IMR-90 (cell line): ENCODE measurements around the gene GCGR. TPM values are rescaled to one million over a fixed set of nuclear protein-coding genes. Genes with fewer than 3 reads are reported as not detected.

Source experiments
- ATAC-seq: fragments of 200-7000 bp; cut with Tn5 transposase; 2 replicates; pipeline ENCODE4 v1.9.1; 2020; ENCODE audit warnings: low read depth, mild to moderate bottlenecking, moderate library complexity
- BruUV-seq: library from RNA; stranded (reverse); fragments of 400-500 nt; replicated peaks from 2 replicates; lab custom pipeline; 2021; lab: Mats Ljungman, UMichigan
- CTCF ChIA-PET: fragments of 300-600 bp; formaldehyde crosslinking; extraction: SDS; loops from one replicate; lab custom pipeline; 2021; ENCODE audit warnings: antibody characterized with exemption; lab: Yijun Ruan, JAX
- POLR2A ChIA-PET: fragments of 300-600 bp; sonication (Branson Sonifier 250); formaldehyde crosslinking; loops from one replicate; lab custom pipeline; 2022; ENCODE audit warnings: antibody characterized with exemption; ENCODE audit not compliant: unreplicated experiment; lab: Charles Lee
- DNase-seq: peaks from one replicate; pipeline ENCODE4 v3.0.0; 2013
- H2AFZ ChIP-seq: replicated peaks from 2 replicates; pipeline ENCODE3; 2013; ENCODE audit warnings: low read length, mild to moderate bottlenecking; ENCODE audit not compliant: poor library complexity
- H2AK5ac ChIP-seq: 2 replicates; pipeline ENCODE4 v1.6.1; 2013; ENCODE audit warnings: low read depth, low read length, inconsistent platforms
- H2AK9ac ChIP-seq: replicated peaks from 2 replicates; pipeline ENCODE3; 2013; ENCODE audit warnings: mild to moderate bottlenecking, low read depth, low read length, moderate library complexity; ENCODE audit not compliant: poor library complexity
- H2BK120ac ChIP-seq: 2 replicates; pipeline ENCODE4 v1.6.1; 2013; ENCODE audit warnings: low read depth, low read length, inconsistent platforms
- H2BK15ac ChIP-seq: 3 replicates; pipeline ENCODE4 v1.6.1; 2013; ENCODE audit warnings: low read depth, low read length, inconsistent platforms
- H2BK20ac ChIP-seq: 2 replicates; pipeline ENCODE4 v1.6.1; 2013; ENCODE audit warnings: low read depth, mild to moderate bottlenecking, inconsistent platforms, low read length, moderate library complexity
- H2BK5ac ChIP-seq: 2 replicates; pipeline ENCODE4 v1.6.1; 2013; ENCODE audit warnings: mild to moderate bottlenecking, low read depth, low read length, inconsistent platforms; ENCODE audit not compliant: poor library complexity, severe bottlenecking
- H3K14ac ChIP-seq: replicated peaks from 2 replicates; pipeline ENCODE4 v1.6.1; 2013; ENCODE audit warnings: low read depth, low read length, inconsistent platforms
- H3K18ac ChIP-seq: 2 replicates; pipeline ENCODE4 v1.6.1; 2013; ENCODE audit warnings: low read depth, low read length, control low read depth
- H3K23ac ChIP-seq: 2 replicates; pipeline ENCODE4 v1.6.1; 2013; ENCODE audit warnings: low read depth, low read length, inconsistent platforms
- H3K27ac ChIP-seq: 2 replicates; pipeline ENCODE4 v1.5.1; 2013; ENCODE audit warnings: mild to moderate bottlenecking, control low read depth, low read length; ENCODE audit not compliant: insufficient read depth
- H3K27me3 ChIP-seq: 2 replicates; pipeline ENCODE4 v1.6.1; 2013; ENCODE audit warnings: low read length; ENCODE audit not compliant: control insufficient read depth, insufficient read depth
- H3K36me3 ChIP-seq: 2 replicates; pipeline ENCODE4 v1.6.1; 2013; ENCODE audit warnings: low read length, mixed read lengths; ENCODE audit not compliant: control insufficient read depth, insufficient read depth
- H3K4ac ChIP-seq: 2 replicates; pipeline ENCODE4 v1.6.1; 2013; ENCODE audit warnings: low read depth, low read length, inconsistent platforms
- H3K4me1 ChIP-seq: 2 replicates; pipeline ENCODE4 v1.6.1; 2013; ENCODE audit warnings: low read length, mixed read lengths; ENCODE audit not compliant: control insufficient read depth, insufficient read depth
- H3K4me2 ChIP-seq: 2 replicates; pipeline ENCODE4 v1.6.1; 2013; ENCODE audit warnings: low read depth, mild to moderate bottlenecking, control low read depth, low read length, moderate library complexity
- H3K4me3 ChIP-seq: 2 replicates; pipeline ENCODE4 v1.5.1; 2013; ENCODE audit warnings: low read depth, mild to moderate bottlenecking, control low read depth, low read length, moderate library complexity; ENCODE audit not compliant: insufficient read depth
- H3K56ac ChIP-seq: 2 replicates; pipeline ENCODE4 v1.6.1; 2013; ENCODE audit warnings: low read length, inconsistent platforms; ENCODE audit not compliant: insufficient read depth; ENCODE audit errors: extremely low read depth
- H3K79me1 ChIP-seq, 2 experiments: 2 replicates each; pipeline ENCODE4 v1.6.1; 2013; ENCODE audit warnings: low read length in 2 of 2, inconsistent platforms in 1 of 2, low read depth in 1 of 2
- H3K9ac ChIP-seq: 2 replicates; pipeline ENCODE4 v1.6.1; 2013; ENCODE audit warnings: low read depth, low read length, control low read depth
- H3K9me1 ChIP-seq: 2 replicates; pipeline ENCODE4 v1.6.1; 2013; ENCODE audit warnings: low read length, inconsistent platforms; ENCODE audit not compliant: insufficient read depth
- H3K9me3 ChIP-seq: 2 replicates; pipeline ENCODE4 v1.6.1; 2013; ENCODE audit warnings: low read length; ENCODE audit not compliant: control insufficient read depth, insufficient read depth
- H4K20me1 ChIP-seq: 2 replicates; pipeline ENCODE4 v1.6.1; 2013; ENCODE audit warnings: low read length, inconsistent platforms; ENCODE audit not compliant: insufficient read depth
- H4K5ac ChIP-seq: 2 replicates; pipeline ENCODE4 v1.6.1; 2013; ENCODE audit warnings: mild to moderate bottlenecking, low read depth, low read length, control low read depth
- H4K8ac ChIP-seq, 2 experiments: 2 replicates each; pipeline ENCODE4 v1.6.1; 2013; ENCODE audit warnings: low read depth in 2 of 2, low read length in 2 of 2, control low read depth in 1 of 2, inconsistent platforms in 1 of 2
- H4K91ac ChIP-seq: 2 replicates; pipeline ENCODE4 v1.6.1; 2013; ENCODE audit warnings: low read depth, low read length, inconsistent platforms; ENCODE audit not compliant: insufficient read depth
- CEBPB ChIP-seq: IDR thresholded peaks from 2 replicates; pipeline ENCODE4 v1.6.1; 2012; ENCODE audit warnings: low read depth, low read length, improper control_type of control experiment
- MAFK ChIP-seq: IDR thresholded peaks from 2 replicates; pipeline ENCODE4 v1.6.1; 2012; ENCODE audit warnings: low read depth, low read length, improper control_type of control experiment
- MXI1 ChIP-seq: IDR thresholded peaks from 2 replicates; pipeline ENCODE4 v1.6.1; 2012; ENCODE audit warnings: low read depth, mild to moderate bottlenecking, low read length, moderate library complexity, borderline replicate concordance
- RFX5 ChIP-seq: IDR thresholded peaks from 2 replicates; pipeline ENCODE4 v1.8.0; 2012; ENCODE audit warnings: low read depth, mild to moderate bottlenecking, low read length, moderate library complexity
- WGBS, 2 experiments: methylation state at CpG; one replicate each; pipeline versions ENCODE4 v1.1.5 to v1.1.7; 2013; ENCODE audit warnings: missing lambda C conversion rate in 2 of 2; ENCODE audit not compliant: insufficient read length in 1 of 2; ENCODE audit errors: extremely low coverage in 2 of 2; 5-methylcytosine and 5-hydroxymethylcytosine counted together
- dilution Hi-C: fragments of 300-500 bp; cut with HindIII; formaldehyde crosslinking; loops from one replicate; pipeline ENCODE4 v1.14.3; 2018; ENCODE audit warnings: low sequenced_read_pairs; ENCODE audit not compliant: unreplicated experiment
- in situ Hi-C: fragments of 300-500 bp; cut with MboI; formaldehyde crosslinking; loops from 3 replicates; pipeline ENCODE4 v1.14.3; 2019; ENCODE audit warnings: low sequenced_read_pairs, inconsistent platforms, mixed read lengths
- intact Hi-C: fragments of 100-400 bp; cut with micrococcal nuclease; formaldehyde crosslinking; loops from 2 replicates; pipeline ENCODE4 v1.10.0; 2022
- polyA plus RNA-seq, 3 experiments: library from polyadenylated mRNA; depleted of rRNA; stranded (reverse); fragments of >200 nt; gene quantifications; 2 replicates each; pipeline ENCODE4 v1.2.3, GENCODE V29; 2012; ENCODE audit warnings: low replicate concordance in 1 of 3
- total RNA-seq: library from RNA; depleted of rRNA; stranded (reverse); fragments of >200 nt; gene quantifications from 2 replicates; pipeline ENCODE4 v1.2.3, GENCODE V29; 2012
- TF ChIP-seq, protein P1 (sequence below): conservative IDR thresholded peaks from 2 replicates; pipeline ENCODE4 v1.5.1; 2012; ENCODE audit warnings: mild to moderate bottlenecking, low read depth, low read length, improper control_type of control experiment
- TF ChIP-seq, protein P2 (sequence below): fragments of 150-350 bp; IDR thresholded peaks from 2 replicates; pipeline ENCODE4 v1.6.1; 2016; ENCODE audit warnings: low read depth, mild to moderate bottlenecking, low read length, moderate library complexity, borderline replicate concordance

GCGR gene
- total and polyA plus RNA-seq, 2 of the 4 experiments (the other 2 are of a cell fraction), result not detected

- CTCF ChIA-PET, result no interaction called here
- peak overlapping the region; percentile 82 for H2AFZ ChIP-seq
- intact Hi-C loops, result no loop called here
These were observed 28.1 kb downstream of the GCGR start for GRCh38 chr17:81831957-81832607.

More at GRCh38 chr17:81831957-81832607, 28.1 kb downstream of the GCGR start:
- dilution Hi-C loops, result no loop called here
- H3K14ac ChIP-seq, result peak overlapping the region; percentile 98
- DNase-seq (peak; percentile 41), ATAC-seq (peak; percentile 3)
- 20% methylated on average over 9 of the region's 18 CpGs; no CpG with 5 or more reads in 1 of the 2 experiments for WGBS, 2 experiments
- peaks cover 29% of the 10 kb centered on the region for H4K20me1 ChIP-seq
- peak overlapping the region; percentile 93 for H3K9ac ChIP-seq
- no TSS peak for BruUV-seq
- H3K18ac ChIP-seq, result peak overlapping the region; percentile 66
- peak overlapping the region; percentile 97 for H3K23ac ChIP-seq
- peak overlapping the region; percentile 74 to 85 for H4K8ac ChIP-seq
- H2BK15ac ChIP-seq, result no peak overlapping the region; the same call in 2 of the 3 replicates
- peak overlapping the region; percentile 72 for H2BK5ac ChIP-seq
- peak overlapping the region; percentile 91 for H4K91ac ChIP-seq
- peak overlapping the region; percentile 87 for H3K4me3 ChIP-seq
- 0 out of 2 replicates have a peak overlapping the region, but pooled peaks have one; percentile 14 for H2BK20ac ChIP-seq
- H3K56ac ChIP-seq, result peak overlapping the region; percentile 55
- peaks cover 7% of the 10 kb centered on the region; the same call in 1 of the 2 replicates for H3K36me3 ChIP-seq
- TF ChIP-seq RFX5 (no peak), MAFK (no peak), MXI1 (peak; percentile 73; the same call in 1 of the 2 replicates), CEBPB (peak; percentile 33; the same call in 1 of the 2 replicates)
- TF ChIP-seq, protein P1, sequence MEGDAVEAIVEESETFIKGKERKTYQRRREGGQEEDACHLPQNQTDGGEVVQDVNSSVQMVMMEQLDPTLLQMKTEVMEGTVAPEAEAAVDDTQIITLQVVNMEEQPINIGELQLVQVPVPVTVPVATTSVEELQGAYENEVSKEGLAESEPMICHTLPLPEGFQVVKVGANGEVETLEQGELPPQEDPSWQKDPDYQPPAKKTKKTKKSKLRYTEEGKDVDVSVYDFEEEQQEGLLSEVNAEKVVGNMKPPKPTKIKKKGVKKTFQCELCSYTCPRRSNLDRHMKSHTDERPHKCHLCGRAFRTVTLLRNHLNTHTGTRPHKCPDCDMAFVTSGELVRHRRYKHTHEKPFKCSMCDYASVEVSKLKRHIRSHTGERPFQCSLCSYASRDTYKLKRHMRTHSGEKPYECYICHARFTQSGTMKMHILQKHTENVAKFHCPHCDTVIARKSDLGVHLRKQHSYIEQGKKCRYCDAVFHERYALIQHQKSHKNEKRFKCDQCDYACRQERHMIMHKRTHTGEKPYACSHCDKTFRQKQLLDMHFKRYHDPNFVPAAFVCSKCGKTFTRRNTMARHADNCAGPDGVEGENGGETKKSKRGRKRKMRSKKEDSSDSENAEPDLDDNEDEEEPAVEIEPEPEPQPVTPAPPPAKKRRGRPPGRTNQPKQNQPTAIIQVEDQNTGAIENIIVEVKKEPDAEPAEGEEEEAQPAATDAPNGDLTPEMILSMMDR, result no peak
- TF ChIP-seq, protein P2, sequence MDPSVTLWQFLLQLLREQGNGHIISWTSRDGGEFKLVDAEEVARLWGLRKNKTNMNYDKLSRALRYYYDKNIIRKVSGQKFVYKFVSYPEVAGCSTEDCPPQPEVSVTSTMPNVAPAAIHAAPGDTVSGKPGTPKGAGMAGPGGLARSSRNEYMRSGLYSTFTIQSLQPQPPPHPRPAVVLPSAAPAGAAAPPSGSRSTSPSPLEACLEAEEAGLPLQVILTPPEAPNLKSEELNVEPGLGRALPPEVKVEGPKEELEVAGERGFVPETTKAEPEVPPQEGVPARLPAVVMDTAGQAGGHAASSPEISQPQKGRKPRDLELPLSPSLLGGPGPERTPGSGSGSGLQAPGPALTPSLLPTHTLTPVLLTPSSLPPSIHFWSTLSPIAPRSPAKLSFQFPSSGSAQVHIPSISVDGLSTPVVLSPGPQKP, result no peak
- H4K5ac ChIP-seq, result peak overlapping the region; percentile 87
- POLR2A ChIA-PET, result interaction anchor here (0.6 kb wide), 1 partner anchor 51 kb away, joined by 5 read pairs; no protein-coding TSS in a partner anchor
- H2AK9ac ChIP-seq, result peak overlapping the region; percentile 98
- peak overlapping the region; percentile 85 for H3K4ac ChIP-seq
- in situ Hi-C loops, result no loop called here
- H3K27me3 ChIP-seq, result no peaks in the 10 kb centered on the region
- H3K4me2 ChIP-seq, result peak overlapping the region; percentile 99
- no peaks in the 10 kb centered on the region for H3K9me3 ChIP-seq
- peaks cover 15% of the 10 kb centered on the region for H3K4me1 ChIP-seq
- peaks cover 21 to 63% of the 10 kb centered on the region in 2 experiments for H3K79me1 ChIP-seq
- H2BK120ac ChIP-seq, result peak overlapping the region; percentile 53
- peak overlapping the region; percentile 91 for H2AK5ac ChIP-seq
- peaks cover 27% of the 10 kb centered on the region for H3K9me1 ChIP-seq
- peak overlapping the region; percentile 84 for H3K27ac ChIP-seq
